HG03575 (cell line): ENCODE data around the gene DNASE1L2.

ENCODE experiments used
- ATAC-seq: cut with Tn5 transposase; IDR thresholded peaks from one replicate; pipeline ENCODE4 v1.9.1; 2021; ENCODE audit not compliant: unreplicated experiment, insufficient number of reproducible peaks, low FRiP score; ENCODE audit errors: extremely low read depth

Gene DNASE1L2

GRCh38 chr16:2236337-2237101 lies at the start of gene DNASE1L2:
TSS of gene DNASE1L2 (plus strand) at chr16:2236444. CDS start at chr16:2236817, 373 bp downstream.
- no peak for ATAC-seq

- ATAC-seq, result no peak
Observed at GRCh38 chr16:2186505-2186904, 49.7 kb upstream of the DNASE1L2 start.

- no peak for ATAC-seq
Observed at GRCh38 chr16:2187212-2187611, 49.0 kb upstream of the DNASE1L2 start.

- ATAC-seq, result no peak
Observed at GRCh38 chr16:2188395-2188794, 47.8 kb upstream of the DNASE1L2 start.

- no peak for ATAC-seq
Observed at GRCh38 chr16:2189252-2189893, 46.9 kb upstream of the DNASE1L2 start.

- no peak for ATAC-seq
Observed at GRCh38 chr16:2190002-2190658, 46.1 kb upstream of the DNASE1L2 start.

GRCh38 chr16:2190659-2191445 lies 45.4 kb upstream of the DNASE1L2 start:
- no peak for ATAC-seq

GRCh38 chr16:2191446-2191706 lies 44.9 kb upstream of the DNASE1L2 start:
- ATAC-seq, result no peak

GRCh38 chr16:2194166-2194834 lies 41.9 kb upstream of the DNASE1L2 start:
- ATAC-seq, result no peak

GRCh38 chr16:2194852-2195321 lies 41.4 kb upstream of the DNASE1L2 start:
- ATAC-seq, result no peak

GRCh38 chr16:2195322-2196161 lies 40.7 kb upstream of the DNASE1L2 start:
- no peak for ATAC-seq

GRCh38 chr16:2196162-2196980 lies 39.9 kb upstream of the DNASE1L2 start, which contains the start of gene CASKIN1:
TSS of gene CASKIN1 (minus strand) at chr16:2196605. CDS start at chr16:2196432, 173 bp downstream.
- no peak for ATAC-seq

- no peak for ATAC-seq
Observed at GRCh38 chr16:2196981-2197511, 39.2 kb upstream of the DNASE1L2 start.

- ATAC-seq, result no peak
Observed at GRCh38 chr16:2197765-2198164, 38.5 kb upstream of the DNASE1L2 start.

GRCh38 chr16:2198283-2198682 lies 38.0 kb upstream of the DNASE1L2 start:
- no peak for ATAC-seq

- ATAC-seq, result no peak
Observed at GRCh38 chr16:2199095-2199494, 37.1 kb upstream of the DNASE1L2 start.

GRCh38 chr16:2199621-2200139 lies 36.6 kb upstream of the DNASE1L2 start:
- ATAC-seq, result no peak
